ENCODE measurements around the gene RIPK1. TPM values are rescaled to one million over a fixed set of nuclear protein-coding genes. Genes with fewer than 3 reads are reported as not detected.
A peak's percentile ranks its signal among the peaks of the same experiment; 100 is the strongest.
"Not testable (repeated sequence)": the region's sequence is repeated elsewhere in the genome, so short reads cannot be mapped to it uniquely, and the experiment has no call there.

Gene RIPK1
- total RNA-seq, 2 donors from 2014 or later: 30.2 to 35.0 TPM

GRCh38 chr6:3120765-3121089 lies 52.4 kb downstream of the RIPK1 start:
- intact Hi-C loops (cut with DNase I, micrococcal nuclease): no loop called here
- DNase-seq: no peak
- ATAC-seq: no peak

DNA sequence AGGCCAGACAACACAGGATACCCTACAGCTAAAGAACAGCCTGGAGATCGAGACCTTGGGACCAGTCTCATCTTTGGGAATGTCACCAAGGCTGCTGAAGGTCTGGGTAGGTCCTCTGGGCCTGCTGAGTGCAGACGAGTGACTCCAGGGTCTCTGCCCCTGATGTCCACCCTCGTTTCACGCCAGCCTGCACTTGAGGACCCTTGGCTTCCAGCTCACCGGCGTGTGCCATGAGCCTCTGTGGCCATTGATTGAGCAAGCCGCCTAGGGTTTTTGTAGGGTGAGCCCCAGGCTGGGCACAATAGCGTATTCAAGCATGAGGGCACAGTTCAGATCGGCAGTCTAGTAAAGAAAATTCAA lies 54.5 kb downstream of the RIPK1 start:
- intact Hi-C loops (cut with DNase I, micrococcal nuclease): no loop called here
- DNase-seq (no peak), ATAC-seq (no peak)

- intact Hi-C loops (cut with DNase I, micrococcal nuclease): loop anchor here in 1 of 2 donors (5.0 kb wide), 1 partner anchor 128 kb away; no protein-coding TSS in a partner anchor
- no peak for DNase-seq
- no peak for ATAC-seq
Measured at GRCh38 chr6:3124667-3125066, 56.4 kb downstream of the RIPK1 start.

- intact Hi-C loops (cut with DNase I, micrococcal nuclease): loop anchor here in 1 of 2 donors (5.0 kb wide), 1 partner anchor 126 kb away; no protein-coding TSS in a partner anchor
- no peak for DNase-seq
- ATAC-seq: no peak
Measured at GRCh38 chr6:3125815-3126214, 57.5 kb downstream of the RIPK1 start.

DNA sequence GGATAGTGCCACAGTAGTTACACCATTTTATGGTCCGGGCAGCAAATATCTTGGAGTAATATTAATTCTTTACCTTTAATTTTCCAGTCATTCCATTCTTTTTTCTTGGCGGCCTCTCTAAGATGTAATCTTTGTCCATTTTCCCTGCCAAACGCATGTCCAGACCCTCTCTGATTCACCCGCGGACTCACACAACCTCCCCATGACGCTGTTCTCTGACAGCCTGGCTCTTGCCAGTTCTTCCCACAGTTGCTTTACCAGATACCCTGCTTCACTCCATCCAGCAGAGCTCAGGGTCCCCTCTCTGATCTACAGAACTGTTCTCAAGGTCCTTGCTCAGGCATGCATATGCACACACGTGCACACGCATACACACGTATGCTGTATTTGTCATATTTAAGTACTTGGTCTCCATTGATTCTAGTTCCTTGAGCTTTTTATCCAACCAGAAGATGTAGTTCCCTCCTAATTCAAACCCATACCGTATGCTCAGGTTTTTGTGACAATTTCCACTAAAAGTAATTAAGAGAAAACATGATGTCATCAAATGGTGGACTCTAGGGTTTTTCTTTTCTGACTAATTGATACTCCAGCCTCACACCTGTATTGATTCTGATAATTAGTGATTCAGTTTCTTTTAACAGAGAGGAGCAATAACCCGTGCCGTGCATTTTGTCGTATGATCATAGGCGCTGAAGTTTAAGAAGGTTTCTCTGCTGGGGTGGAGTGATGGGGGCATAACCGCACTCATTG lies 60.2 kb downstream of the RIPK1 start:
- DNase-seq (no peak), ATAC-seq (no peak)
- intact Hi-C loops (cut with DNase I, micrococcal nuclease): loop anchor here in 1 of 2 donors (5.0 kb wide), 1 partner anchor 124 kb away; no protein-coding TSS in a partner anchor

DNA sequence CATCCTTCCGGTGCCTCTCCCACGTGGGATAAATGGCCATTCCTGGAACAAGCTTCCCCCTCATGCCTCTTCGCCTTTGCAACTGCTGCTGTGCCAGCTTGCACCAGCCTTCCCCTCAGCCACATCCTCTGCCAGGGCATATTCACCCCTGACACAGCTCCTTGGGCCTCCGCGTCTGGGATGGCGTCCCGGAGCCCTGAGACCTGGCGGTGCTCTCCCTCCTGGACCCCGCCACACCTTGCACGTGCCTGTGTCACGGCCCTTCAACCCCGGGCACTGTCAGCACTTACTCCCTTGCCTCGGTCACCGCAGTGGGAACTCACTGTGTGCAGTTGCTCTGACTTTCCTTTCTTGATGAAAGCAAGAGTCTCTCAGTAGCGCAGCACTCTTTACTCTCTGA lies 63.4 kb downstream of the RIPK1 start:
- no peak for DNase-seq
- intact Hi-C loops (cut with DNase I, micrococcal nuclease): no loop called here
- no peak for ATAC-seq

DNA sequence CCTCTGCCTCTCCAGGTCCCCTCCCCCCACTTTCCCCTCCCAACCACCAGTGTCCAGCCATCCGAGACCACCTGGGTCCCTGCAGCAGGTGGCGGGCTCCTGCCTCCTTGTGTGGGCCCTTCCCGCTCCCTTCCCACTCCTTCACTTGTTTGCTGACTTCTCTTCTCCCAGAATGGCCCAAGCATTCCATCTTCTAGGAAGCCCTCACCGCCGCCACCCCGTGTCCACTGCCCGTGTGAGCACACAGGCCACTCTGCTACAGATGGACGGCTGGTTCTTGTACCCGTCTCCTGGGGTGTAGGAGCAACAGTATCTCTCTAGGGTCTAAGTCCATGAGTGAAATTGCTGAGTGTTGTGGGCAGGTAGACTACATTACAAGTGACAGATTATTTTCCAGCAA lies 65.2 kb downstream of the RIPK1 start:
- ATAC-seq (no peak), DNase-seq (no peak)
- intact Hi-C loops (cut with DNase I, micrococcal nuclease): no loop called here

DNA sequence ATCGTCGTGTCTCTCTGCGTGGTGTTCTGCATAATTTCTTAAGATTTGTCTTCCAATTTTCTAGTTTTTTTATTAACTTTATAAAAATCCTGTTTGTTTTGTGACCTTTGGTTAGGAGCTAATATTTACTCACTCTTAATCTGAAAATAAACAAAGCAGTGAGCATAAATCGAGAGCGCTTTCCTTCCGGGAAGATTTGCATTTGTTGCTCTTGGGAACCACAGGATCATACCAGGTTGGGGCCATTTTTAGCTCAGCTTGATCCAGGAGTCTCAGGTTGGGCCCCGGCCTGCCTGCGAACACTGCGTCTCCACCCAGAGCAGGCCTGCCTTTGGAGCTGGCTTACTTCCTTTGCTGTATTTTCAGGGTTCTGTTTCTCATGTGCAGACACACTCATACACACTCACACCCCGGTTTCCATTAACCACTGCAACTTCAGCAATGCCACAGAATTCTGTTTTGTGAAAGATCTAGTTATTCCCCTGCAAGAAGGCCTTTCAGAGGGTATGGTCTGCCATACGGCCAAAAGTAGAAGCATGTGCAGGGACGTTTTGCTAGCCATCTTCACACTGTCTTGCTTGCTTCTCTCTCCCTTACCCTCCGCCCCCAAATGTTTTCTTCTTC lies 67.5 kb downstream of the RIPK1 start:
- intact Hi-C loops (cut with DNase I, micrococcal nuclease): no loop called here
- DNase-seq (no peak), ATAC-seq (peak; percentile 60)

DNA sequence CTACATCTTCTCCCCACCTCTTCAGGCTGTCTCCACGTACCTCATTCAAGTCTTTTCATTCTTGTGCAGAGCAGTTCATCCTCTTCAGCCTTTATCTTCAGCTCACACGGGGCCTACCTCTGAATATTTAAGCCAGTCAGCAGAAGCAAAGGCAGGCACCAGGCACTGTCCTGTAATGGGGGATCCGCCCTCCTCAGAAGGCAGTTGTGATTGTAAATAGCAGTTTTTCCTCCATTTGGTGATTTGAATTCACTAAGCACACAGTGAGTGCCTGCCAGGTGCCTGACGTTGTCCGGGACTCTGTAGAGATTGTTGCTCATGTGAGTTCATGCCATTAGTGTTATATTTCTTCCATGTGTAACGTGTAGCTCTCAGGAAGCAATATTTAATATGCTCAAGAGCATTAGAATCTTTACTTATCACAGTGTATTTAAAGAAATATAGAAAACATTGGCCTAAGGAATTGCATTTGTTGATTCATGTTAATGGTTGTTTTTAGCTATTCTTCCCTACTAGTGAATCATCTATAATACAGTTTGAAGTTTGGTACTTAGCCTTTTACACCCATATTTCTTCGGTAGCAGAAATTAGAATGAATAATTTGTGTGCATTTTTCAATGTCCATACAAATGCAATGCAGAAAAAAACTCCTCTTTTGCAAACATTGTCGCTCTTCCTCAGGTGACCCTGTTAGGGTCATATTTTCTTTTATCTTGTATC lies 68.2 kb downstream of the RIPK1 start:
- intact Hi-C loops (cut with DNase I, micrococcal nuclease): no loop called here
- ATAC-seq: peak; percentile 43

DNA sequence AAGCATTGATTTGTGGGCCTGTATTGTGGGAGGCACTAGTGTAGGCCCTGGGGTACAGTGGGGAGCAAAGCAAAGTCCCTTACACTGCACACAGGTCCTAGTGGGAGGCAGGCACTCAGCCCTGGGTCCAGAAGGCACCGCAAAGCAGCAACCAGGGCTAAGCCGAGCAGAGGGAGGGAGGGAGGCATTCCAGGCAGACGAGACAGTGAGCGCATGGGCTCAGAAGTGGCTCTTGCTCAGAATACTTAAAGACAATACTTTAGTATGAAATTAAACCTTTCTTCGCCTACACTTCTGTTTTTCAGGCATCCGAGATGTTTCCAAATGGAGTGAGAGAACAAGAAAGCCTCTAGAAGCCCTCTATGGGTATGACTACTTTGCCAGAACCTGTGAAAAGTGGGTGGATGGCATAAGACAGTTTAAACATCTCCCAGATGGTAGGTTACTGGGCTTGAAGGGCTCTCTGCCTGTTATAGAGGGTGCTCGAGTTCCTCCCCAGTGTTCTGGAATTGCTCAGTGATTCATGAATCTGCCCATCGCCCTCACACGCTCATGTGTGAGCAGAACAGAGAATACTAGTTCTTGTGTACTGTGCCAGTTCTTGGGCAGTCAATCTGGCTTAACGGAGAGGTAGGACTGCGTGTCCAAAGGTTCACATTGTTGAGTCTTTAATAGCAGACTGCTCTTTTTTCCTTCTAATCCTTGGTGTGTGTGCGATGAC lies 68.9 kb downstream of the RIPK1 start:
- ATAC-seq (no peak), DNase-seq (no peak)
- intact Hi-C loops (cut with DNase I, micrococcal nuclease): no loop called here

More for the DNA sequence above, 68.2 kb downstream of the RIPK1 start:
- no peak for DNase-seq

DNA sequence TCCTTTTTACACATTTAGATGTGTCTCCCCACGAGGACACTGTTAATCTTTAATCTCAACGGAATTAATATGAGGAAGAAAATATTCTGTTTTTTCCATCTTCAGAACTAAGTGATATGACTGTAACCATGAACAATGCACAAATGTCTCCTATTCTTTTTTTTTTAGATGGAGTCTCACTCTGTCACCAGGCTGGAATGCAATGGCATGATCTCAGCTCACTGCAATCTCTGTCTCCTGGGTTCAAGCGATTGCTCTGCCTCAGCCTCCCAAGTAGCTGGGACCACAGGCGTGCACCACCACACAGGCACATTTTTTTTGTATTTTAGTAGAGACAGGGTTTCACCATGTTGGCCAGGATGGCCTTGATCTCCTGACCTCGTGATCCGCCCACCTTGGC lies 69.6 kb downstream of the RIPK1 start:
- DNase-seq; intact Hi-C loops (cut with DNase I, micrococcal nuclease); ATAC-seq: not testable (repeated sequence)

DNA sequence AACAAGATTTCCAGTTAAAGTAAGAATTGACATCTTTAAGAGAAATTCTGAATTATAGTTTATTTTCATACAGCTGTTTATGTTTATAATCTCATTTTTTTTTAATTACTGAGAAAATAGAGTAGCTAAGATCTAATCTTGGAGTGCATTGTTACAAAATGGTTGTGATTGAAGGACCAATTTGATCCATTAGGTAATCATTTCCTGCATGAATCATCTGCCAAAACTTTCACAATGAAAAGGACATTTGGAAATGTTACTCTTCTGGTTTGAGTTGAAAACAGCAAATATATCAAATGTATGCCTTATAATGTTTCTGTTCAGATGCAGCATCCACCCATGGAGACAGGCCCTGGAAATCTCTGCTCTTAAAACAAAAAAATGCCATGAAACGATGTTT lies 70.0 kb downstream of the RIPK1 start:
- intact Hi-C loops (cut with DNase I, micrococcal nuclease): no loop called here
- ATAC-seq: no peak
- DNase-seq: no peak

GRCh38 chr6:3139090-3139903 lies 71.0 kb downstream of the RIPK1 start:
- peak; percentile 74 to 88 for DNase-seq
- intact Hi-C loops (cut with DNase I, micrococcal nuclease): no loop called here
- ATAC-seq: peak; percentile 94

DNA sequence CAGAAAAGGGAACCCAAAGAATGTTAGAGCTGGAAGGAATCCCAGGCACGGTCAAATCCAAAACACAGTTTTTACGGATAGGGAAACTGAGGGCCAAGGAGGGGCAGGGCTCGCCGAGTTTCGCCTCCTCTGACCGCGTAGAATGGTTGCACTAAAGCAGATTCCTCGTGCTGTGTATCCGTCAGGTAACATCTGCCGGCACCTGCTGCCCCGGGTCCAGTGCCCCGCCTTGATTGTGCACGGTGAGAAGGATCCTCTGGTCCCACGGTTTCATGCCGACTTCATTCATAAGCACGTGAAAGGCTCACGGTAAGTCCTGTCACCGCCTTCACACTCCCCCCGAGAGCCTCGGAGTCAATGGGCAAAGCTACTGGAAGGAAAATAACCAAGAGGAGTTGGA lies 71.9 kb downstream of the RIPK1 start:
- intact Hi-C loops (cut with DNase I, micrococcal nuclease): no loop called here
- DNase-seq: no peak
- no peak for ATAC-seq

DNA sequence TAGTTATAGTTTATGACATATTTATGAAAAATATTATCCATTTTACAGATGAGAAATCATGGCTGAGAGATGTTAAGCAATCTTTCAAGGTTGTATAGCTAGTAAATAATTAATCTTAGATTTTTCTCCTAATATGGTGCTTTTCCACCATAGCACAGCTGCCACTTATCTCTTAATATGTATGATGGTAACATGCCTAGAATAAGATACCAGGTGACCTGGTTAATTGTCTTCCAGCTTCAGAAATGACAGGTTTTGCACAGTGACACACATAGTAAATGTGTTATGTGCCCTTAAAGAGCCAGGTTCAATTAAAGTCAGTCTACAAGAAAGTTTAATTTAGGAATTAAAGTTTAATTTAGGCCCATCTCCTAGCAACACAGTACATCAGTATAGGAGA lies 74.2 kb downstream of the RIPK1 start:
- ATAC-seq (no peak), DNase-seq (no peak)
- intact Hi-C loops (cut with DNase I, micrococcal nuclease): no loop called here

- intact Hi-C loops (cut with DNase I, micrococcal nuclease): no loop called here
- no peak for DNase-seq
- ATAC-seq: no peak
Measured at GRCh38 chr6:3143158-3143557, 74.9 kb downstream of the RIPK1 start.

DNA sequence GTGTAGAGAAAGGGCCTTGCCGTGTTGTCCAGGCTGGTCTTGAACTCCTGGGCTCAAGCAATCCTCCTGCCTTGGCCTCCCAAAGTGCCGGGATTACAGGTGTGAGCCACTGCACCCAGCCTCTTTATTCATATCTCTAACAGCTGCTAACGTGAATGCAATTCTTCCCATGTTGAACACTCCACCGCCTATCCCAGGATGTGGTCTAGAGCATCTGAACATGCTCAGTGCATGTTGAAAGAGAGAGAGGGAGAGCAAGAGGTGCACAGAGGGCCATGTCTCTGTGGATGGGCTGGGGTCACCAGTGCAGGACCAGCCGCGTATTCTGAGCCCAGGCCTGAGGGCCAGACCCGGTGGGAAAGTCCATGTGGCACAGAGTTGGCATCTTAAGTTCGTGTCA lies 76.3 kb downstream of the RIPK1 start:
- ATAC-seq (no peak), DNase-seq (no peak)
- intact Hi-C loops (cut with DNase I, micrococcal nuclease): no loop called here

DNA sequence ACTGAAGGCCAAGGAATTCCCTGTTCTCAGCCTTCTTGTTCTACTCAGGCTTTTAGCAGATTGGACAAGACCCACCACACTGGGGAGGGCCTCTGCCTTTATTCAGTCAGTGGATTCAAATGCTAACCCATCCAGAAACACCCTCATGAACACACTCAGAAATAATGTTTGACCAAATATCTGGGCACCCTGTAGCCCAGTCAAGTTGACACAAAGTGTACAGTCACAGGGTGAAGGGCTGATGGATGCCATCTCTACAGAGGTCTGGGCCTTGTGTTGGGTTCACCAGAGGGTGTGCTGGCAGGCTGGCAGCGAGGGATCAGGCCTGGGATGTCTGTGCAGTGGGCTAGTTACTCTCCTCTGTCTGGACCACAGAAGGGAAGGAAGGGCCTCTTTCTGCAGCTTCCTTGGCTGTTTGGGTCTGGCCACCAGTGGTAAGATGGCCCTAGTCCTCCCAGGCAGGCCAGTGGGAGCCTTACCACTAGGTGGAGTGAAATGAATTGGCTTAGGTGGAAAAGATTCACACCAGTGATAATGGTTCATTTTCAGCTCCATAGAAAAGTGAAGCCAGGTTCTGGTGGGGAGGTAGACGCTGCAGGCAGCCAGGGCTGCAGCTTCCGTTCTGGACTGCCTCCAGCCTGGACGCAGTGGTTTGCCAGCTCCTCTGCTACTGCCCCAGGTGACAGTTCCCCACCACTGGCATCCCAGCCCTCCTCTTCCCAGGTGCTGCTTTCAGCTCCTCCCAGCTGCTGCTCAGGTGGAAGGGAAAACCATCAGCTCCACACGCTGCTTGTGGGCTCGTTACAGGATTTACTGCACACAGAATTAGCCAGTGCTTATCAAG lies 79.8 kb downstream of the RIPK1 start:
- intact Hi-C loops (cut with DNase I, micrococcal nuclease): no loop called here
- ATAC-seq (no peak), DNase-seq (no peak)

Data from left colon (tissue), 2 donors.